MM.1S (cell line): Measurements from ENCODE around the gene PPP1R7.

Experiments
- CTCF ChIP-seq: fragments of 300-600 bp; sonication (generic); IDR thresholded peaks from 2 replicates; pipeline ENCODE4 v1.5.1; 2016; ENCODE audit warnings: antibody characterized with exemption, low read length, mixed read lengths
- EZH2 ChIP-seq: fragments of 300-600 bp; sonication (generic); optimal IDR thresholded peaks from 2 replicates; pipeline ENCODE3; 2017; ENCODE audit warnings: low read depth, mild to moderate bottlenecking, antibody characterized with exemption, low read length, mixed read lengths
- EZH2phosphoT487 ChIP-seq: fragments of 300-600 bp; sonication (generic); IDR thresholded peaks from 2 replicates; pipeline ENCODE4 v1.6.1; 2018; ENCODE audit warnings: antibody characterized with exemption, low read length

GRCh38 chr2:241112592-241112991 is 37.7 kb upstream of the PPP1R7 start:
- no peak for TF ChIP-seq CTCF
- no peak for TF ChIP-seq EZH2
- no peak for TF ChIP-seq EZH2phosphoT487
